GM18526 (cell line): ENCODE measurements around the gene RTL5.

ENCODE experiments used
- POLR2A ChIP-seq: IDR thresholded peaks from 3 replicates; pipeline ENCODE4 v1.6.1; 2011; ENCODE audit not compliant: insufficient read length; ENCODE audit errors: extremely low read depth

The RTL5 gene

GRCh38 chrX:72078411-72078810, 53.3 kb downstream of the RTL5 start:
- TF ChIP-seq POLR2A: no peak
